ENCODE data around the gene PCLO.
"Not testable (repeated sequence)": the region's sequence is repeated elsewhere in the genome, so short reads cannot be mapped to it uniquely, and the experiment has no call there.

The PCLO gene

GRCh38 chr7:82945056-82945455, 217.6 kb downstream of the PCLO start:
- ATAC-seq (ENCODE audit: low read depth) (no peak), DNase-seq (ENCODE audit: low spot score in 2 of 2) (no peak)
- Mint-ChIP-seq H3K9me3 (peaks cover 4% of the 10 kb centered on the region), H3K4me3 (no peak overlapping the region), H3K36me3 (no peaks in the 10 kb centered on the region), H3K4me1 (no peaks in the 10 kb centered on the region), H3K27ac (no peak overlapping the region), H3K27me3 (no peaks in the 10 kb centered on the region)

DNA sequence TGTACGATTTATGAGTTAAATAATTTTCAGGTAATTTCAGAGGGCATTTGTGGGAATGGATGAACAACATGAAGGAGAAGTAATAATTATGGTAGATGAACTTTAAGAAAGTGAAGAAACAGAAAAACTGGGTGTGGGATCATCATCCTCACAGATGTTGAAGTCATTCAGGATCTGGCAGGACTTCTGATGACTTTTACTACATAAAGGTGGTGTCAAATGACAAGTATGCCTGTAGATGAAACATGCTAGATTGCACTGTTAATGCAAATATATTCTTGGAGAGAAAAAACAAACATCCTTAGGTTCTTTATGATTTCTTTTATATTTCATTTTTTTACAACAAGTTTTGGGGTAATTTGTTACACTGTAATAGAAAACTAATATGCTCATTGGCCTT, 230.2 kb downstream of the PCLO start:
- H3K9me3 Mint-ChIP-seq: no peaks in the 10 kb centered on the region
- H3K4me1 Mint-ChIP-seq: no peaks in the 10 kb centered on the region
- no peaks in the 10 kb centered on the region for H3K36me3 Mint-ChIP-seq
- no peak for DNase-seq (ENCODE audit: low spot score in 2 of 2)
- H3K4me3 Mint-ChIP-seq: no peak overlapping the region
- H3K27ac Mint-ChIP-seq: no peak overlapping the region
- ATAC-seq (ENCODE audit: low read depth): no peak
- no peaks in the 10 kb centered on the region for H3K27me3 Mint-ChIP-seq

DNA sequence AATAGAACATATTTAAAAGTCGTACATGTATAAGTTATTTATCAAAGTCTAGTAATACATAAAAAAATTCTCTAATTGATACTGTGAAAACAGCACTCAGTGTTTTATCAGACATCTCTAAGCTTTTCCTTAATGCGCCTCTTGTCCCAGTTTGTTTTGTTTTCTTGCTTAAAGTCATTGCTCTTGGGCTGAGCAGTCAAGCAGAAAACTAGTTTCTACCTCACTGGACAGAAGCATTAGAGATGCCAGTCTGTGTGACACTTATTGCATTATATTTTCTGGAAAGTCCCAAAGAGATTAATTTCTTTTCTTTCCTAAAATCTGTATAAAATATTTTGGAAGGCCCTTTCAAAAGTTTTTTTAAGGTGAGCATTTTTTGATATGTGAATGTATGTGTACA, 236.2 kb downstream of the PCLO start:
- H3K27ac Mint-ChIP-seq: no peak overlapping the region
- no peaks in the 10 kb centered on the region for H3K27me3 Mint-ChIP-seq

DNA sequence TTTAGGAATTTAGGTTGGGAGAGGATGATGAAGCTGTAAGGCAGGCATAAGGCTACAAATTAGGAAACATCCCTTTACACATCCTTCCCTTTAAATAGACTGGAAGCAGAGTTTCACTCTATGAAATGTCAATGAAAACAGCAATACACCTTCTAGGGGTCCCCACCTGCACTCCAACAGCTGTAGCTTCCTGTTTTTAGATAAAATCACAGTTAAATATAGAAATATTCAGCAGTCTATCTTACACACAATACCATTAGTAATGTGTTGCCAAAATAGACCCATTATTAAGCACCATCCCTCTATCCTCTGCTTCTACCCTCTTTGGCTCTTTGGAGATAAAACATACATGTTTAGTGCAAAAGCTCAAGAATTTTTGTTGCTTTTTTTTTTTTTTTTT, 237.4 kb downstream of the PCLO start:
- ATAC-seq (ENCODE audit: low read depth) (no peak), DNase-seq (ENCODE audit: low spot score in 2 of 2) (no peak)
- H3K9me3 Mint-ChIP-seq: no peaks in the 10 kb centered on the region
- H3K4me3 Mint-ChIP-seq: no peak overlapping the region
- H3K4me1 Mint-ChIP-seq: no peaks in the 10 kb centered on the region
- H3K27ac Mint-ChIP-seq: no peak overlapping the region
- H3K36me3 Mint-ChIP-seq: no peaks in the 10 kb centered on the region
- no peaks in the 10 kb centered on the region for H3K27me3 Mint-ChIP-seq

More for the DNA sequence above, 236.2 kb downstream of the PCLO start:
- Mint-ChIP-seq H3K36me3 (no peaks in the 10 kb centered on the region), H3K4me1 (no peaks in the 10 kb centered on the region), H3K4me3 (no peak overlapping the region), H3K9me3 (no peaks in the 10 kb centered on the region)
- no peak for DNase-seq (ENCODE audit: low spot score in 2 of 2)
- ATAC-seq (ENCODE audit: low read depth): no peak

DNA sequence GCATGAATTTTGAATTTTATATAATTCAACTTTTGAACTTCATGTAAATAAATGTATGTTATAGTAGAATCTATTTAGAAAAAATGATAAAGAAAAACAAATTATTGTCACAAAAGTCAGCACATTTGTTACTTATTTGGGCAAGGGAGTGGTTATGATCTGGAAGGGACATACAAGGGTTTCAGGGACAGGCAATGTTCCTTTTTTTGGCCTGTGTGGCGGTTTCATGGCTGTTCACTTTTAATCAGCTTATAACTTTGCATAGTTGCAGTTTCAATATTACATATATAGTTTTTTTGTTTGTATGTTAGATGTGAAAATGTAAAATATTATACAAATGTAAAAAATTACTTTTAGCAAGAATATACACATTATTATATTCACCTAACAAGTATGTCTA, 256.2 kb downstream of the PCLO start:
- Mint-ChIP-seq H3K4me1 (no peaks in the 10 kb centered on the region), H3K9me3 (peaks cover 3% of the 10 kb centered on the region), H3K27me3 (no peaks in the 10 kb centered on the region), H3K27ac (no peak overlapping the region), H3K4me3 (no peak overlapping the region), H3K36me3 (no peaks in the 10 kb centered on the region)
- ATAC-seq (ENCODE audit: low read depth) (no peak), DNase-seq (ENCODE audit: low spot score in 2 of 2) (no peak)

DNA sequence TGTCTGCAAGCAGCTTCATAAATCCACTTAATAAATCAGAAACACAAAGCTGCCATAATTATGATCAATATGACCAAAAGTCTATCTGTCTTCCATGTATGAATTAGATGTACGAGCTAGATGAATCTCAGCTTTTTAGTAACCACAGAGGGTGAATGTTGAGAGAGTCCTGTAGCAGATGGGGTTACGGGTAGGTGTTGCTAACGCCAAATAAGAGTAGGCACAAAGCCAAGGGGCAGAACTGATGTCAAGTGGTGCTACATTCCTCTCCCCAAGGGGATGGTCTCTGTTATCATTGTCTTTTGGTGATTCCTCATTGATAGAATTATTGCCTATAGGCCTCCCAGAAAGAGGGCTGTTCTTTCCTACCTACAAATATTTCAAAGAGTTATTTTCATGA, 257.8 kb downstream of the PCLO start:
- Mint-ChIP-seq H3K27ac (no peak overlapping the region), H3K27me3 (no peaks in the 10 kb centered on the region), H3K36me3 (no peaks in the 10 kb centered on the region), H3K4me3 (no peak overlapping the region), H3K9me3 (peaks cover 2% of the 10 kb centered on the region), H3K4me1 (no peaks in the 10 kb centered on the region)
- ATAC-seq (ENCODE audit: low read depth) (no peak), DNase-seq (ENCODE audit: low spot score in 2 of 2) (no peak)

DNA sequence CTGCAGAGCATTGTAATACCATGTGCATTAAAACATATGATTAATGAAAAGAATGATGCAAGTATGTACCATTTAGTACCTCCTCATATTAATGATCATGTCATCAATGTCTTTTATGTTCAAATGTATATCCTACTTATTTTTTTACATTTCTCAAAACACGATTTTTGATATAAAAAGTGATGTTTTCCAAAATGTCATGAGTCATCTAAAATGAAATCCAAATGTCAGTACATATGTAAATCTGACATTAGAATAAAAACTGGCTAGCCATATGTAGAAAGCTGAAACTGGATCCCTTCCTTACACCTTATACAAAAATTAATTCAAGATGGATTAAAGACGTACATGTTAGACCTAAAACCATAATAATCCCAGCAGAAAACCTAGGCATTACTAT, 261.6 kb downstream of the PCLO start:
- not testable (repeated sequence) for ATAC-seq (ENCODE audit: low read depth)

GRCh38 chr7:82897500-82897899, 265.2 kb downstream of the PCLO start:
- Mint-ChIP-seq H3K27ac (no peak overlapping the region), H3K36me3 (no peaks in the 10 kb centered on the region), H3K4me1 (no peaks in the 10 kb centered on the region), H3K4me3 (no peak overlapping the region), H3K27me3 (no peaks in the 10 kb centered on the region), H3K9me3 (peaks cover 2% of the 10 kb centered on the region)
- DNase-seq (ENCODE audit: low spot score in 2 of 2) (no peak), ATAC-seq (ENCODE audit: low read depth) (no peak)

More for the DNA sequence above, 261.6 kb downstream of the PCLO start:
- not testable (repeated sequence) for H3K27me3 Mint-ChIP-seq; DNase-seq (ENCODE audit: low spot score in 2 of 2); H3K36me3 Mint-ChIP-seq; H3K4me1 Mint-ChIP-seq; H3K9me3 Mint-ChIP-seq; H3K4me3 Mint-ChIP-seq; H3K27ac Mint-ChIP-seq

- H3K27ac Mint-ChIP-seq; H3K9me3 Mint-ChIP-seq; DNase-seq (ENCODE audit: low spot score in 2 of 2); H3K36me3 Mint-ChIP-seq; H3K4me1 Mint-ChIP-seq; H3K4me3 Mint-ChIP-seq; ATAC-seq (ENCODE audit: low read depth); H3K27me3 Mint-ChIP-seq: not testable (repeated sequence)
Measured at GRCh38 chr7:82894341-82894740, 268.3 kb downstream of the PCLO start.

GRCh38 chr7:82886324-82886723, 276.4 kb downstream of the PCLO start:
- H3K9me3 Mint-ChIP-seq: peaks cover 2% of the 10 kb centered on the region
- ATAC-seq (ENCODE audit: low read depth) (no peak), DNase-seq (ENCODE audit: low spot score in 2 of 2) (no peak)
- no peak overlapping the region for H3K4me3 Mint-ChIP-seq
- no peaks in the 10 kb centered on the region for H3K36me3 Mint-ChIP-seq
- no peaks in the 10 kb centered on the region for H3K27me3 Mint-ChIP-seq
- H3K27ac Mint-ChIP-seq: no peak overlapping the region
- no peaks in the 10 kb centered on the region for H3K4me1 Mint-ChIP-seq

DNA sequence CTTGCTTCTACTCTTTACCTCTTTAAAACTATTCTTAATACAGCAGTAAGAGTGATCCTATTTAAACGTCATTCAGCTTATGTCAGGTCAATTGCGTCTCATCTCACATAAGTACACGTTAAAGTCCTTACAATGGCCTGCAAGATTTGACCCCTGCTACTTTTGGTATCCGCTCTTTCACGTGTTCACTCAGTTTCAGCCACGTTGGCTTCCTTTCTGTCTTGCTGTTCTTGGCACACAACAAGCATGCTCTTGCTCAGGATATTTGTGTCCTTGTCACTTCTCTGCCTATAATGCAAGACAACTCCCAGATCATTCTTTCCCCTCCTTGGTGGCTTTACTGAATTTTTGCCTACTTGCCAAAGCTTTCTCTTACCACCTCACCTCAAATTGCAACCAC, 296.8 kb downstream of the PCLO start:
- no peak for DNase-seq (ENCODE audit: low spot score in 2 of 2)
- no peak for ATAC-seq (ENCODE audit: low read depth)
- Mint-ChIP-seq H3K4me1 (no peaks in the 10 kb centered on the region), H3K4me3 (no peak overlapping the region), H3K9me3 (peaks cover 10% of the 10 kb centered on the region), H3K36me3 (no peaks in the 10 kb centered on the region), H3K27me3 (no peaks in the 10 kb centered on the region), H3K27ac (no peak overlapping the region)

GRCh38 chr7:82859106-82859850, 303.4 kb downstream of the PCLO start:
- Mint-ChIP-seq H3K27me3 (no peaks in the 10 kb centered on the region), H3K4me3 (no peak overlapping the region), H3K4me1 (no peaks in the 10 kb centered on the region), H3K9me3 (peaks cover 9% of the 10 kb centered on the region), H3K27ac (no peak overlapping the region), H3K36me3 (no peaks in the 10 kb centered on the region)
- ATAC-seq (ENCODE audit: low read depth): no peak
- no peak for DNase-seq (ENCODE audit: low spot score in 2 of 2)

GRCh38 chr7:82851121-82851520, 311.6 kb downstream of the PCLO start:
- H3K27ac Mint-ChIP-seq: no peak overlapping the region
- ATAC-seq (ENCODE audit: low read depth) (no peak), DNase-seq (ENCODE audit: low spot score in 2 of 2) (no peak)
- H3K36me3 Mint-ChIP-seq: no peaks in the 10 kb centered on the region
- H3K4me3 Mint-ChIP-seq: no peak overlapping the region
- no peaks in the 10 kb centered on the region for H3K4me1 Mint-ChIP-seq
- no peaks in the 10 kb centered on the region for H3K27me3 Mint-ChIP-seq
- peaks cover 1% of the 10 kb centered on the region for H3K9me3 Mint-ChIP-seq

DNA sequence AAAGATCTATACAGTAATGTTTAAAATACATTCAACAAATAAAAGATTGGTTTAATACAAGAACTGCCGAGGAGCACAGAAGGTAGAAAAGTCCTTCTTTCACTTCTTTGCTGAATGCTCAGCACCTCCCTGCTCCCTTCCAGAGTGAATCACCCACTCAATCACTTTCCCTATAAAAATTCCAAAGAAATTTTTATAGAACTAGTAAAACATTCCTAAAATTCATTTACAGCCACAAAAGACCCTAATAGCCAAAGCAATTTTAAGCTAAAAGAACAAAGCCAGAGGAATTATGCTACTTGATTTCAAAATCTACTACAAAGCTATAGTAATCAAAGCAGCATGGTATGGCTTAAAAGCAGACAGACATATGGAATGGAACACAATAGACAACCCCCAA, 320.9 kb downstream of the PCLO start:
- no peak overlapping the region for H3K27ac Mint-ChIP-seq
- no peaks in the 10 kb centered on the region for H3K27me3 Mint-ChIP-seq
- H3K36me3 Mint-ChIP-seq: no peaks in the 10 kb centered on the region
- H3K4me3 Mint-ChIP-seq: no peak overlapping the region
- no peaks in the 10 kb centered on the region for H3K4me1 Mint-ChIP-seq
- no peak for ATAC-seq (ENCODE audit: low read depth)
- DNase-seq (ENCODE audit: low spot score in 2 of 2): no peak
- peaks cover 3% of the 10 kb centered on the region for H3K9me3 Mint-ChIP-seq

- no peak for DNase-seq (ENCODE audit: low spot score in 2 of 2)
- no peaks in the 10 kb centered on the region for H3K4me1 Mint-ChIP-seq
- H3K27ac Mint-ChIP-seq: no peak overlapping the region
- no peak overlapping the region for H3K4me3 Mint-ChIP-seq
- peaks cover 3% of the 10 kb centered on the region for H3K9me3 Mint-ChIP-seq
- no peaks in the 10 kb centered on the region for H3K36me3 Mint-ChIP-seq
- H3K27me3 Mint-ChIP-seq: no peaks in the 10 kb centered on the region
- ATAC-seq (ENCODE audit: low read depth): no peak
Measured at GRCh38 chr7:82840061-82840460, 322.6 kb downstream of the PCLO start.

Measured in memory B cell (primary cell).